H1 (cell line): Measurements from ENCODE around the gene GLS. TPM values are rescaled to one million over a fixed set of nuclear protein-coding genes. Genes with fewer than 3 reads are reported as not detected.

Experiments used
- CTCF ChIA-PET: fragments of 300-600 bp; sonication (Branson Sonifier 250); formaldehyde crosslinking; loops from one replicate; lab custom pipeline; 2021; ENCODE audit not compliant: partially characterized antibody; lab: Charles Lee
- POLR2A ChIA-PET: fragments of 300-600 bp; sonication (Branson Sonifier 250); formaldehyde crosslinking; loops from one replicate; lab custom pipeline; 2021; ENCODE audit warnings: inconsistent platforms; ENCODE audit not compliant: partially characterized antibody; lab: Charles Lee
- DNase-seq, 2 experiments: peaks; one replicate each; pipeline versions ENCODE4 v3.0.0 to v3.0.0-alpha.2; 2010 to 2022; ENCODE audit warnings: low spot score in 2 of 2, low read depth in 1 of 2, mixed read lengths in 1 of 2
- FAIRE-seq: peaks from 2 replicates; lab custom pipeline; 2011; peaks lifted over from hg19 to GRCh38; lab: Jason Lieb, UNC
- H2AFZ ChIP-seq: 2 replicates; pipeline ENCODE4 v1.8.1; 2012; ENCODE audit warnings: low read length, inconsistent platforms
- H2AK5ac ChIP-seq: 2 replicates; pipeline ENCODE4 v1.6.1; 2013; ENCODE audit warnings: low read depth, low read length
- H2BK120ac ChIP-seq: replicated peaks from 2 replicates; pipeline ENCODE3; 2013; ENCODE audit warnings: low read depth, low read length, inconsistent platforms
- H2BK12ac ChIP-seq: 2 replicates; pipeline ENCODE4 v1.6.1; 2013; ENCODE audit warnings: low read depth, low read length
- H2BK15ac ChIP-seq: 2 replicates; pipeline ENCODE4 v1.6.1; 2013; ENCODE audit warnings: low read length
- H2BK20ac ChIP-seq: 2 replicates; pipeline ENCODE4 v1.6.1; 2013; ENCODE audit warnings: low read length
- H2BK5ac ChIP-seq: 2 replicates; pipeline ENCODE4 v1.6.1; 2013; ENCODE audit warnings: low read depth, low read length
- H3K14ac ChIP-seq: 2 replicates; pipeline ENCODE4 v1.6.1; 2013; ENCODE audit warnings: inconsistent platforms; ENCODE audit not compliant: insufficient read length
- H3K18ac ChIP-seq: 2 replicates; pipeline ENCODE4 v1.6.1; 2013; ENCODE audit warnings: low read length; ENCODE audit errors: extremely low read depth
- H3K23ac ChIP-seq: 2 replicates; pipeline ENCODE4 v1.6.1; 2013; ENCODE audit warnings: inconsistent platforms; ENCODE audit not compliant: insufficient read length
- H3K23me2 ChIP-seq: 2 replicates; pipeline ENCODE4 v1.6.1; 2013; ENCODE audit warnings: low read depth, low read length
- H3K27ac ChIP-seq: 2 replicates; pipeline ENCODE4 v1.6.1; 2011; ENCODE audit warnings: low read depth, low read length, inconsistent platforms
- H3K27me3 ChIP-seq, 4 experiments: replicated peaks in 1 of 4; 1 replicate in 1 of 4; 2 replicates in 3 of 4; pipeline versions ENCODE4 v1.6.1 to v1.8.1; 2011 to 2013; ENCODE audit warnings: low read length in 3 of 4, mild to moderate bottlenecking in 3 of 4, inconsistent platforms in 2 of 4, mixed read lengths in 2 of 4, moderate library complexity in 1 of 4; ENCODE audit not compliant: control insufficient read depth in 3 of 4, insufficient read depth in 3 of 4; ENCODE audit errors: extremely low read depth in 1 of 4
- H3K36me3 ChIP-seq, 4 experiments: 2 replicates each; pipeline versions ENCODE4 v1.6.1 to v1.8.1; 2011 to 2013; ENCODE audit warnings: mild to moderate bottlenecking in 4 of 4, low read length in 3 of 4, moderate library complexity in 2 of 4, control low read depth in 1 of 4, inconsistent platforms in 1 of 4; ENCODE audit not compliant: insufficient read depth in 4 of 4, control insufficient read depth in 2 of 4
- H3K4ac ChIP-seq: replicated peaks from 2 replicates; pipeline ENCODE3; 2013; ENCODE audit warnings: low read length, low read depth, mixed read lengths, inconsistent platforms; ENCODE audit not compliant: insufficient read length
- H3K4me1 ChIP-seq, 4 experiments: replicated peaks in 1 of 4; 1 replicate in 1 of 4; 2 replicates in 3 of 4; pipeline versions ENCODE4 v1.6.1 to v1.8.1; 2011 to 2013; ENCODE audit warnings: low read length in 3 of 4, inconsistent platforms in 2 of 4, mixed read lengths in 1 of 4; ENCODE audit not compliant: insufficient read depth in 4 of 4, control insufficient read depth in 3 of 4
- H3K4me2 ChIP-seq, 2 experiments: 2 replicates each; pipeline versions ENCODE4 v1.6.1 to v1.8.1; 2011 to 2013; ENCODE audit warnings: low read depth in 2 of 2, low read length in 2 of 2, control low read depth in 1 of 2, inconsistent platforms in 1 of 2, mild to moderate bottlenecking in 1 of 2; ENCODE audit not compliant: insufficient read depth in 1 of 2
- H3K4me3 ChIP-seq, 4 experiments: fragments of 200-600, 300-600 bp in 1 of 4; sonication (generic), shearing (Covaris generic), sonication (Bioruptor Twin) in 1 of 4; 2 replicates each; pipeline versions ENCODE4 v1.5.1 to v1.8.1; 2011 to 2016; ENCODE audit warnings: low read length in 4 of 4, low read depth in 3 of 4, control low read depth in 2 of 4, inconsistent platforms in 2 of 4, mild to moderate bottlenecking in 2 of 4, mixed read lengths in 1 of 4, moderate library complexity in 1 of 4; ENCODE audit not compliant: insufficient read depth in 2 of 4; ENCODE audit errors: extremely low read depth in 1 of 4
- H3K56ac ChIP-seq: replicated peaks from 2 replicates; pipeline ENCODE3; 2013; ENCODE audit warnings: low read depth, mild to moderate bottlenecking, mixed read lengths, low read length, inconsistent platforms; ENCODE audit not compliant: insufficient read length
- H3K79me1 ChIP-seq: 2 replicates; pipeline ENCODE4 v1.6.1; 2013; ENCODE audit warnings: low read depth, low read length, control low read depth
- H3K79me2 ChIP-seq, 2 experiments: 2 replicates each; pipeline versions ENCODE4 v1.6.1 to v1.8.1; 2012 to 2013; ENCODE audit warnings: low read length in 2 of 2, mild to moderate bottlenecking in 2 of 2, inconsistent platforms in 1 of 2; ENCODE audit not compliant: insufficient read depth in 2 of 2, control insufficient read depth in 1 of 2
- H3K9ac ChIP-seq, 4 experiments: replicated peaks in 1 of 4; 1 replicate in 1 of 4; 2 replicates in 3 of 4; pipeline versions ENCODE4 v1.6.1 to v1.8.1; 2011 to 2013; ENCODE audit warnings: low read depth in 3 of 4, low read length in 3 of 4, control low read depth in 2 of 4, mild to moderate bottlenecking in 2 of 4, moderate library complexity in 2 of 4, inconsistent platforms in 1 of 4; ENCODE audit errors: extremely low read depth in 1 of 4
- H3K9me3 ChIP-seq, 2 experiments: 2 replicates each; pipeline versions ENCODE4 v1.6.1 to v1.8.1; 2012 to 2013; ENCODE audit warnings: mild to moderate bottlenecking in 2 of 2, moderate library complexity in 2 of 2, control low read depth in 1 of 2, inconsistent platforms in 1 of 2, low read depth in 1 of 2, low read length in 1 of 2, mixed read lengths in 1 of 2; ENCODE audit not compliant: insufficient read depth in 2 of 2
- H4K20me1 ChIP-seq, 2 experiments: replicated peaks in 1 of 2; 2 replicates each; pipeline versions ENCODE3 to v1.8.1; 2011 to 2013; ENCODE audit warnings: inconsistent platforms in 2 of 2, low read length in 2 of 2, mild to moderate bottlenecking in 1 of 2; ENCODE audit not compliant: insufficient read depth in 2 of 2, control insufficient read depth in 1 of 2
- H4K5ac ChIP-seq: 2 replicates; pipeline ENCODE4 v1.6.1; 2013; ENCODE audit warnings: low read length, low read depth, mixed read lengths, inconsistent platforms; ENCODE audit not compliant: insufficient read length
- H4K8ac ChIP-seq: 2 replicates; pipeline ENCODE4 v1.8.0; 2013; ENCODE audit warnings: mild to moderate bottlenecking, moderate library complexity, low read length, inconsistent platforms; ENCODE audit not compliant: insufficient read depth; ENCODE audit errors: extremely low read depth
- H4K91ac ChIP-seq: replicated peaks from 2 replicates; pipeline ENCODE3; 2013; ENCODE audit warnings: low read length, mixed read lengths, inconsistent platforms; ENCODE audit not compliant: insufficient read length
- CEBPB ChIP-seq: IDR thresholded peaks from 2 replicates; pipeline ENCODE4 v1.6.1; 2012; ENCODE audit warnings: low read depth, low read length
- WGBS, 2 experiments: shearing (Covaris generic) in 1 of 2; methylation state at CpG; one replicate each; pipeline versions ENCODE4 v1.1.6 to v1.1.7; 2013 to 2015; ENCODE audit warnings: low lambda C conversion rate in 2 of 2, mixed read lengths in 2 of 2, inconsistent platforms in 1 of 2, low coverage in 1 of 2, missing lambda C conversion rate in 1 of 2; ENCODE audit not compliant: insufficient replicate concordance in 2 of 2, insufficient coverage in 1 of 2, insufficient read length in 1 of 2; ENCODE audit errors: extremely low coverage in 1 of 2, missing lambda C conversion rate in 1 of 2; 5-methylcytosine and 5-hydroxymethylcytosine counted together
- polyA plus RNA-seq, 7 experiments: library from polyadenylated mRNA; depleted of rRNA in 3 of 7; stranded (reverse) in 5 of 7; unstranded in 2 of 7; fragments of >200 nt in 5 of 7; fragments of 200-250 nt in 2 of 7; gene quantifications; 1 replicate in 5 of 7; 2 replicates in 1 of 7; 4 replicates in 1 of 7; pipeline versions ENCODE4 v1.2.1 to v1.2.3, GENCODE V29; 2011 to 2013; ENCODE audit warnings: missing spikeins in 2 of 7, mixed read lengths in 2 of 7
- total RNA-seq: library from RNA; stranded (reverse); fragmentation: NEBNext Ultra II Directional; extraction: Animal tissue kit (Norgen Biotek cat#: 25700); gene quantifications from 2 replicates; pipeline ENCODE4 v1.2.1, GENCODE V29; 2021
- TF ChIP-seq, protein P1 (sequence below): IDR thresholded peaks from 2 replicates; pipeline ENCODE4 v1.6.1; 2012; ENCODE audit warnings: inconsistent platforms

Gene GLS
- total and polyA plus RNA-seq, 2 of the 8 experiments (the other 6 are each of a cell fraction or from before 2014, with no cell fraction given), result 15.7 to 89.8 TPM

DNA sequence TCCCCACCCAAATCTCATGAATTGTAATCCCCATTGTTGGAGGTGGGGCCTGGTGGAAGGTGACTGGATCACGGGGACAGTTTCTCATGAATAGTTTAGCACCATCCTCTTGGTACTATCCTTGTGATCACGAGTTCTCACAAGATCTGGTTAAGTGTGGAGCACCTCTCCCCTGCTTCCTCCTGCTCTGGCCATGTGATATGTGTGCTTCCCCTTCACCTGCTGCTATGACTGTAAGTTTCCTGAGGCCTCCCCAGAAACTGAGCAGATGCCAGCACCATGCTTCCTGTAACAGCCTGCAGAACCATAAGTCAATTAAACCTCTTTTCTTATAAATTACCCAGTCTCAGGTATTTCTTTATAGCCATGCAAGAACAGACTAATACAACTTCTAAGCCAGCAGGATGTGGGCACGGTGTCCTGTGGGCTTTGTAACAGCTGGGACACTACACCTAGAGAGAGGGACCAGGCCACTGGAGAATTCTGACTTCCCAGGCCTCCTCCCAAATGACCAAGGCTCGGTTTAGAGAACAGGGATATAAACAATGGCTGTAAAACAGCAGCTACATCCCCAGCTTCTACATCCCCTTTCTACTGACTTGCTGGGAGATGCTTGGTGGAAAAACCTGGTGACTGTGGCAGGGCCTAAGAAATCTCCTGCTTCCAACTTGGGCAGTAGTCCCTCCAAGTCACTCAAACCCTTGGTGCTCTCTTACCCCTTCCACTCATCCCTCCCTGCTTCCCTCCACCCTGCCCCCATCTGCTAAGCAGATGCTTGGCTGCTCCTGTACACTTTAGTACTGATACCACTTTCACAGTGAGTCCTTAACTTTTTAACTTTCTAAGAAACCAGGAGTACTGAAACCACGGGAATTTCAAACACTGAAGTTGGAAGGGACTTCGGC is 123.0 kb downstream of the GLS start:
- Histone ChIP-seq H3K56ac (no peak overlapping the region), H3K14ac (no peak overlapping the region), H3K23ac (no peak overlapping the region), H2BK12ac (no peak overlapping the region), H3K4me3 (no peak overlapping the region), H3K23me2 (no peaks in the 10 kb centered on the region), H2BK20ac (no peak overlapping the region), H3K9ac (no peak overlapping the region), H2AK5ac (no peak overlapping the region), H3K27ac (no peak overlapping the region), H2BK15ac (no peak overlapping the region), H2BK5ac (no peak overlapping the region), H4K5ac (no peak overlapping the region), H4K20me1 (no peaks in the 10 kb centered on the region), H3K36me3 (peaks cover 32 to 83% (median 69%) of the 10 kb centered on the region in 4 experiments), H3K27me3 (no peaks in the 10 kb centered on the region), H3K9me3 (no peaks in the 10 kb centered on the region), H3K79me2 (no peaks in the 10 kb centered on the region), H4K8ac (no peak overlapping the region), H3K4me1 (no peaks in the 10 kb centered on the region), H4K91ac (no peak overlapping the region), H3K79me1 (no peaks in the 10 kb centered on the region; the same call in 1 of the 2 replicates), H3K18ac (no peak overlapping the region), H2AFZ (no peak overlapping the region), H3K4me2 (no peak overlapping the region), H3K4ac (no peak overlapping the region), H2BK120ac (no peak overlapping the region)
- POLR2A ChIA-PET, result no interaction called here
- DNase-seq (no peak), FAIRE-seq (no peak)
- 94% methylated on average over 6 of the region's 6 CpGs; no CpG with 5 or more reads in 1 of the 2 experiments for WGBS, 2 experiments
- CTCF ChIA-PET, result interaction anchor here (3.7 kb wide), 1 partner anchor 9 kb away, joined by 15 read pairs; no protein-coding TSS in a partner anchor
- TF ChIP-seq, protein P1, sequence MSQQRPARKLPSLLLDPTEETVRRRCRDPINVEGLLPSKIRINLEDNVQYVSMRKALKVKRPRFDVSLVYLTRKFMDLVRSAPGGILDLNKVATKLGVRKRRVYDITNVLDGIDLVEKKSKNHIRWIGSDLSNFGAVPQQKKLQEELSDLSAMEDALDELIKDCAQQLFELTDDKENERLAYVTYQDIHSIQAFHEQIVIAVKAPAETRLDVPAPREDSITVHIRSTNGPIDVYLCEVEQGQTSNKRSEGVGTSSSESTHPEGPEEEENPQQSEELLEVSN, result no peak
- TF ChIP-seq CEBPB, result no peak
